ENCODE results near the gene AGAP1.

The AGAP1 gene

GRCh38 chr2:235506291-235506996, 12.6 kb downstream of the AGAP1 start:
- no peak for TF ChIP-seq REST (IDR thresholded peaks at IDR 0.05; ENCODE audit: insufficient read depth in 1 of 2, low read depth in 2 of 2, low read length in 2 of 2)
- TF ChIP-seq SIN3A (IDR thresholded peaks at IDR 0.05; ENCODE audit: borderline replicate concordance, insufficient read depth, low read length), result no peak
- no peak for TF ChIP-seq TAF1 (IDR thresholded peaks at IDR 0.05; ENCODE audit: borderline replicate concordance, insufficient read depth, low read length)
- TF ChIP-seq FOXP2 (optimal IDR thresholded peaks at IDR 0.05; ENCODE audit: borderline replicate concordance, extremely low read depth, extremely low read length, insufficient read depth), result no peak
- no peak for TF ChIP-seq POLR2AphosphoS5 (IDR thresholded peaks at IDR 0.05; ENCODE audit: low read depth, low read length)

GRCh38 chr2:235506997-235507615, 13.3 kb downstream of the AGAP1 start:
- TF ChIP-seq TAF1 (IDR thresholded peaks at IDR 0.05; ENCODE audit: borderline replicate concordance, insufficient read depth, low read length) (no peak), SIN3A (IDR thresholded peaks at IDR 0.05; ENCODE audit: borderline replicate concordance, insufficient read depth, low read length) (no peak), POLR2AphosphoS5 (IDR thresholded peaks at IDR 0.05; ENCODE audit: low read depth, low read length) (no peak), FOXP2 (optimal IDR thresholded peaks at IDR 0.05; ENCODE audit: borderline replicate concordance, extremely low read depth, extremely low read length, insufficient read depth) (no peak), REST (IDR thresholded peaks at IDR 0.05; ENCODE audit: insufficient read depth in 1 of 2, low read depth in 2 of 2, low read length in 2 of 2) (no peak)

GRCh38 chr2:235507928-235508327, 14.1 kb downstream of the AGAP1 start:
- no peak for TF ChIP-seq FOXP2 (optimal IDR thresholded peaks at IDR 0.05; ENCODE audit: borderline replicate concordance, extremely low read depth, extremely low read length, insufficient read depth)
- no peak for TF ChIP-seq POLR2AphosphoS5 (IDR thresholded peaks at IDR 0.05; ENCODE audit: low read depth, low read length)

GRCh38 chr2:235508371-235509160, 14.7 kb downstream of the AGAP1 start:
- TF ChIP-seq TAF1 (IDR thresholded peaks at IDR 0.05; ENCODE audit: borderline replicate concordance, insufficient read depth, low read length) (no peak), SIN3A (IDR thresholded peaks at IDR 0.05; ENCODE audit: borderline replicate concordance, insufficient read depth, low read length) (no peak), POLR2AphosphoS5 (IDR thresholded peaks at IDR 0.05; ENCODE audit: low read depth, low read length) (no peak), REST (IDR thresholded peaks at IDR 0.05; ENCODE audit: insufficient read depth in 1 of 2, low read depth in 2 of 2, low read length in 2 of 2) (no peak), FOXP2 (optimal IDR thresholded peaks at IDR 0.05; ENCODE audit: borderline replicate concordance, extremely low read depth, extremely low read length, insufficient read depth) (no peak)

GRCh38 chr2:235510318-235510717, 16.5 kb downstream of the AGAP1 start:
- no peak for TF ChIP-seq POLR2AphosphoS5 (IDR thresholded peaks at IDR 0.05; ENCODE audit: low read depth, low read length)
- TF ChIP-seq REST (IDR thresholded peaks at IDR 0.05; ENCODE audit: insufficient read depth in 1 of 2, low read depth in 2 of 2, low read length in 2 of 2), result no peak
- TF ChIP-seq FOXP2 (optimal IDR thresholded peaks at IDR 0.05; ENCODE audit: borderline replicate concordance, extremely low read depth, extremely low read length, insufficient read depth), result no peak
- TF ChIP-seq SIN3A (IDR thresholded peaks at IDR 0.05; ENCODE audit: borderline replicate concordance, insufficient read depth, low read length), result no peak
- no peak for TF ChIP-seq TAF1 (IDR thresholded peaks at IDR 0.05; ENCODE audit: borderline replicate concordance, insufficient read depth, low read length)
